A673 (cell line): ENCODE data around the gene ACSF2.

Source experiments
- CTCF ChIP-seq: fragments of 300-800, 200-600 bp; sonication (generic); conservative IDR thresholded peaks from 2 replicates; pipeline ENCODE4 v1.5.1; 2017; ENCODE audit warnings: low read depth, mild to moderate bottlenecking, antibody characterized with exemption, low read length, moderate library complexity, mixed read lengths
- EZH2 ChIP-seq: fragments of 200-600 bp; sonication (generic); IDR thresholded peaks from 2 replicates; pipeline ENCODE4 v1.6.1; 2017; ENCODE audit warnings: borderline replicate concordance, low read depth, mild to moderate bottlenecking, mixed read lengths, antibody characterized with exemption, low read length; ENCODE audit not compliant: poor library complexity, severe bottlenecking

GRCh38 chr17:50484386-50485155, 58.6 kb downstream of the ACSF2 start:
- TF ChIP-seq EZH2: no peak
- no peak for TF ChIP-seq CTCF
